ENCODE measurements around the gene SPDEF. TPM values are rescaled to one million over a fixed set of nuclear protein-coding genes. Genes with fewer than 3 reads are reported as not detected.

The SPDEF gene
- polyA plus RNA-seq, 1 experiment: 0.04 TPM

DNA sequence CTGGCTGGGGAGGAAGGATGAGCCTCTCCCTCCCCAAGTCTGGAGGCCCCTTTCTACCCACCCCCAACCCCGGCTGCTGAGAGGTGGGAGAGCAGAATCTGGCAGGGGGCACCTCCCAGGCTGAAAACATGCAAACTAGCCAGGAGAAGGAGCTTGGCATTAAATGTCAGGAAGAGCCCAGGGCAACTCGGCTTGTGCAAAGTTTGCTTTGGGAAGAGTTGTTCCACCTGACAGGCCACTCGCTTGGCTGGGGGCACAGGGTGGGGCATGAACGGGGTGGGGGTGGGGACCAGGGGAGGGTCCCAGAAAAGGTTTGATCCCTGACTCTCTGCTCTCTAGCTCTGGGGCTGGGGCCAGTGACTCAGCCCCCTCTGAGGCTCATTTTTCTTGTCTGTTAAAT is 3.0 kb downstream of the SPDEF start:
- H3K9me3 ChIP-seq (ENCODE audit: control insufficient read depth, insufficient read depth, low read length): peaks cover 5% of the 10 kb centered on the region
- ChIA-PET CTCF (no interaction called here), POLR2A (no interaction called here)
- no peak for DNase-seq (ENCODE audit: low read depth, low spot score)
- no peak overlapping the region for H3K4me3 ChIP-seq (ENCODE audit: low read depth, low read length)
- TF ChIP-seq, protein P1, sequence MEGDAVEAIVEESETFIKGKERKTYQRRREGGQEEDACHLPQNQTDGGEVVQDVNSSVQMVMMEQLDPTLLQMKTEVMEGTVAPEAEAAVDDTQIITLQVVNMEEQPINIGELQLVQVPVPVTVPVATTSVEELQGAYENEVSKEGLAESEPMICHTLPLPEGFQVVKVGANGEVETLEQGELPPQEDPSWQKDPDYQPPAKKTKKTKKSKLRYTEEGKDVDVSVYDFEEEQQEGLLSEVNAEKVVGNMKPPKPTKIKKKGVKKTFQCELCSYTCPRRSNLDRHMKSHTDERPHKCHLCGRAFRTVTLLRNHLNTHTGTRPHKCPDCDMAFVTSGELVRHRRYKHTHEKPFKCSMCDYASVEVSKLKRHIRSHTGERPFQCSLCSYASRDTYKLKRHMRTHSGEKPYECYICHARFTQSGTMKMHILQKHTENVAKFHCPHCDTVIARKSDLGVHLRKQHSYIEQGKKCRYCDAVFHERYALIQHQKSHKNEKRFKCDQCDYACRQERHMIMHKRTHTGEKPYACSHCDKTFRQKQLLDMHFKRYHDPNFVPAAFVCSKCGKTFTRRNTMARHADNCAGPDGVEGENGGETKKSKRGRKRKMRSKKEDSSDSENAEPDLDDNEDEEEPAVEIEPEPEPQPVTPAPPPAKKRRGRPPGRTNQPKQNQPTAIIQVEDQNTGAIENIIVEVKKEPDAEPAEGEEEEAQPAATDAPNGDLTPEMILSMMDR (IDR thresholded peaks at IDR 0.05; ENCODE audit: low read depth, low read length): no peak
- H3K27me3 ChIP-seq (ENCODE audit: control insufficient read depth, insufficient read depth, low read length): peaks cover 14% of the 10 kb centered on the region
- no peak overlapping the region for H3K27ac ChIP-seq (ENCODE audit: low read depth, low read length)

DNA sequence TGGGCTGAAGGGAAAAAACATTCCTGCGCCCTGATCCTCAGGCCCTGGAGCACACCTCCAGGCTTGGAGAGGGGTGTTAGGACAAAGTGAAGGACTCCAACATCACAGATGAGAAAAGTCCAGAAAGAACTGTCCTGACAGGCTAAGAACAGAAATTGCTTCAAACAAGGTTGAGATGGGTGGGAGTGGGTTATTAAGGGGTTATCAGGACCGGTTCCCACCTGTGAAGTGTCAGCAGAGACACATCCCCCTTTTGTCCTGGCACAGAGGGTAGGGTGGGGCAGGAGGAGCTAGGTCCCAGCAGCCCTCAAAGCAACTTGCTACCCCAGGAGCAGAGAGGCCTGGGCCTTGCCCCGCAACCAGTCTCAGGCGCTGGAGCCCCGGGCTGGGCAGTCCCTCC is 3.5 kb downstream of the SPDEF start:
- DNase-seq (ENCODE audit: low read depth, low spot score): no peak
- no peak overlapping the region for H3K4me3 ChIP-seq (ENCODE audit: low read depth, low read length)
- peaks cover 15% of the 10 kb centered on the region for H3K27me3 ChIP-seq (ENCODE audit: control insufficient read depth, insufficient read depth, low read length)
- H3K9me3 ChIP-seq (ENCODE audit: control insufficient read depth, insufficient read depth, low read length): peaks cover 3% of the 10 kb centered on the region; the same call in 1 of the 2 replicates
- CTCF ChIA-PET: no interaction called here
- POLR2A ChIA-PET: no interaction called here
- TF ChIP-seq, protein P1 (IDR thresholded peaks at IDR 0.05; ENCODE audit: low read depth, low read length): no peak
- no peak overlapping the region for H3K27ac ChIP-seq (ENCODE audit: low read depth, low read length)

DNA sequence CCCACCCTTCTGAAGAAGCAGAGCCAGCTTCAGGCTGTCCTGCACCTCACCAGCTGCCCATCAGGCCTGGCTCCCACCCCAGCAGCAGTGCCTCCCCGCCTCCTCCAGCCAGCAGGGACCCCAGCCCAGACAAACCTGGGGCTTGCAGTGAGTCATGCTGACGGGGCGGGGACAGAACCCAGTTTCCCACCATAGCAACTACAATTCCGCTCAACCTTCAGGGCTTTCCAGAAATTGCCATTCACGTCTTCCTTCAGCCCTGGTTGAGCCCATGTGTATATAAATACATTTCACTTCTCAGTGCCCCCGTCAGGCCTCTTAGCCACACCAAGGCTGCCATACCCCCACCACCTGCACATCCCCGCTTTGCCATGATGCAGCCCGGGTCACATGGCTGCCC is 4.4 kb downstream of the SPDEF start:
- no peak for DNase-seq (ENCODE audit: low read depth, low spot score)

DNA sequence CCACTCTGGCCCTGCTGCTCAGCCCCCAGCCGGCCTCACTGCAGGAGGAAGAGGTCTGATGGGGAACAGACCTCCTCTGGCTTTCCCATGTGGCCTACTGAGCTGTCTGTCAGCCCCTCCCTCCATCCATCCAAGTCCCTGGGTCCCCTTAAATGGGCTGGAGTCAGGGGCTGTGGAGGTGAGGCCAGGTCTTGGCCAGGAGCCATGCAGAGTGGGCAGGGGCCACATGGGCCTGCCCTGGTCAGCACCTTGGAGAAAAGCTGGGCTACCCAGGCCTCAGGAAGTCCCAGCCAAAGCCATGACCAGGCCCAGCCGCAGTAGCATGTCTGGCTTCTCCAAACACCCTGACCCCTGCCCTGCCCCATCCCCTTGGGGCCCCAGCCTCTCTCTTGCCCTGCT is 6.3 kb downstream of the SPDEF start:
- TF ChIP-seq, protein P1 (IDR thresholded peaks at IDR 0.05; ENCODE audit: low read depth, low read length): no peak
- Histone ChIP-seq H3K9me3 (ENCODE audit: control insufficient read depth, insufficient read depth, low read length) (peaks cover 3% of the 10 kb centered on the region; the same call in 1 of the 2 replicates), H3K27me3 (ENCODE audit: control insufficient read depth, insufficient read depth, low read length) (peaks cover 16% of the 10 kb centered on the region), H3K4me3 (ENCODE audit: low read depth, low read length) (no peak overlapping the region), H3K27ac (ENCODE audit: low read depth, low read length) (no peak overlapping the region)
- DNase-seq (ENCODE audit: low read depth, low spot score): no peak
- CTCF ChIA-PET: no interaction called here
- POLR2A ChIA-PET: no interaction called here

More for the DNA sequence above, 4.4 kb downstream of the SPDEF start:
- ChIA-PET POLR2A (no interaction called here), CTCF (no interaction called here)
- H3K27ac ChIP-seq (ENCODE audit: low read depth, low read length): no peak overlapping the region
- no peak overlapping the region for H3K4me3 ChIP-seq (ENCODE audit: low read depth, low read length)
- TF ChIP-seq, protein P1 (IDR thresholded peaks at IDR 0.05; ENCODE audit: low read depth, low read length): no peak
- peaks cover 3% of the 10 kb centered on the region; the same call in 1 of the 2 replicates for H3K9me3 ChIP-seq (ENCODE audit: control insufficient read depth, insufficient read depth, low read length)
- H3K27me3 ChIP-seq (ENCODE audit: control insufficient read depth, insufficient read depth, low read length): peaks cover 13% of the 10 kb centered on the region

DNA sequence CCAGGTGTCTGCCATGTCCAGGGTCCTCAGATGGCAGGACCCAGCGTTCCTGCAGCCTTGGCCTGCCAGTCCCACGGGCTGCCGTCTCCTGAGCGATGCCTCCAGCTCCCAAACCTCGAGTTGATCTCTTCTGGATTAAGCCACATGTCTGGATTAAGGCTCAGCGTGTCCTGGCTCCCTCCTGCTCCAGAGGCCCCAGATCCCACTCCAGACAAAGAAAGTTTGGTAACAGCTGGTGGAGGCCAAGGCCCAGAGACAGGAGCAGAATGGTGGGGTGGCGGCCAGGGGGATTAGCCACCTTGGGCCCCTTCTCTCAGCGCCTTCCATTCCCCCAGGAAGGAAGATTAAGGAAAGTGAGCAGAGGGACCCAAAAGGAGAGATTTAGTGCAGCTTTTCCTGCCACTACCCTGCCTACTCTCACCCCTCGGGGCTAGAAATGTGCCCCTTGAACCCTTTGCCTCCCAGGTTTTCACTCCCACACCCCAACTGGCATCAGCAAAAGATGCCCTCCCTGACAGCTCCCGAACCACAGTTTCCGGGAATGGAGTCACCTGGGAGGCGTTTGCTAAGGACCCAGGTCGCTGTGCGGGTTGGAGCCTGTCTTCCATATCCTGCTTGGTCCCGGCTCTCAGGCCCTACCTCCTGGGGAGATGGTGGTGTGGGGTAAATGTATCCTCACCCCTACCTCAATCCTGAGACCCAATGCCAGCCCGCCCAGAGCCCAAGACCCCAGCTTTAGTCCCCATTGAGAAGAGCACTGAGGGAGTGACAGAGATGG is 6.9 kb downstream of the SPDEF start:
- POLR2A ChIA-PET: interaction anchor here (0.9 kb wide), 1 partner anchor 11 kb away, joined by 3 read pairs; no protein-coding TSS in a partner anchor
- Histone ChIP-seq H3K9me3 (ENCODE audit: control insufficient read depth, insufficient read depth, low read length) (peaks cover 3% of the 10 kb centered on the region; the same call in 1 of the 2 replicates), H3K27me3 (ENCODE audit: control insufficient read depth, insufficient read depth, low read length) (peaks cover 16% of the 10 kb centered on the region), H3K4me3 (ENCODE audit: low read depth, low read length) (no peak overlapping the region), H3K27ac (ENCODE audit: low read depth, low read length) (no peak overlapping the region)
- DNase-seq (ENCODE audit: low read depth, low spot score): no peak
- CTCF ChIA-PET: no interaction called here
- TF ChIP-seq, protein P1 (IDR thresholded peaks at IDR 0.05; ENCODE audit: low read depth, low read length): no peak

All from AG04450 (cell line).